Measurements from ENCODE around the gene CHPF. TPM values are rescaled to one million over a fixed set of nuclear protein-coding genes. Genes with fewer than 3 reads are reported as not detected.

CHPF gene, protein sequence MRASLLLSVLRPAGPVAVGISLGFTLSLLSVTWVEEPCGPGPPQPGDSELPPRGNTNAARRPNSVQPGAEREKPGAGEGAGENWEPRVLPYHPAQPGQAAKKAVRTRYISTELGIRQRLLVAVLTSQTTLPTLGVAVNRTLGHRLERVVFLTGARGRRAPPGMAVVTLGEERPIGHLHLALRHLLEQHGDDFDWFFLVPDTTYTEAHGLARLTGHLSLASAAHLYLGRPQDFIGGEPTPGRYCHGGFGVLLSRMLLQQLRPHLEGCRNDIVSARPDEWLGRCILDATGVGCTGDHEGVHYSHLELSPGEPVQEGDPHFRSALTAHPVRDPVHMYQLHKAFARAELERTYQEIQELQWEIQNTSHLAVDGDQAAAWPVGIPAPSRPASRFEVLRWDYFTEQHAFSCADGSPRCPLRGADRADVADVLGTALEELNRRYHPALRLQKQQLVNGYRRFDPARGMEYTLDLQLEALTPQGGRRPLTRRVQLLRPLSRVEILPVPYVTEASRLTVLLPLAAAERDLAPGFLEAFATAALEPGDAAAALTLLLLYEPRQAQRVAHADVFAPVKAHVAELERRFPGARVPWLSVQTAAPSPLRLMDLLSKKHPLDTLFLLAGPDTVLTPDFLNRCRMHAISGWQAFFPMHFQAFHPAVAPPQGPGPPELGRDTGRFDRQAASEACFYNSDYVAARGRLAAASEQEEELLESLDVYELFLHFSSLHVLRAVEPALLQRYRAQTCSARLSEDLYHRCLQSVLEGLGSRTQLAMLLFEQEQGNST
- total RNA-seq: 102 and 129 TPM in 2 replicates

DNA sequence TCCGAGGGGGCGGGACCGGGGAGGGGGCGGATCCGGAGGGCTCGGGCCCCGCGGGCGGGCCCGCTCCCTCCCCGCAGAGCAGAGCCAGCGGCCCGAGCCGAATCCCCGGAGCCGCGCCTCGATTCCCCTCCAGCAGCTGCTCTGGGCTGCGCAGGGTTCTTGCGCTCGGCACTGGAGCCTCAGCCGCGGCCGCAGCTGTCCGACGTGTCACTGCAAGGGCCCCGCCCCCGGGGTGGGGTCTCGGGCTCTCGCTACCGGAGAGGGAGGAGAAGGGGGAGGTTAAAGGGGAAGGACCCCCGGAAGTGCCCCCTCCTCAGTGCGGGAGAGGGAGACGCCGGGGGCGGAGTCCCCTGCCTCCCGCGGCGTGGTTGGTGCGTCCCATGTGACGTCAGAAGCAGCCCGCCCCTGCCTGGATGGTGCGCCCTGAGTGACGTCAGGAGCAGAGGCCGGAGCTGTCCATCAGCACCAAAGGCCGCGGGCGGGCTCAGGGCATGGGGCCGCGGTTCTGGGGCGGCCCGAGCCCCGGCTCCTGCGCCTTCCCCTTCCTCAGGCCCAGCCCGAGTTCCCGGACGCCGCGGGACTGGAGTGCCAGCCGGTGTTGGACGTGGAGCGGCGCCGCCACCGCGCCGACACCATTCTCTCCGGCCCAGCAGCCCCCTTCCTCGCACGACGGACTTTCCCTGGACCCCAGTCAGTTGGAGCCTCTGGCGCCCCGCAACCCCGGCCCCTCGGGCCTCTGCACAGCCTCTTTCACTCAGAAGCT is at the start of gene CHPF, which contains the start of gene TMEM198:
Gene CHPF, minus strand, starts transcription at position 214 of the 763 bp plus-strand sequence. CDS start 271 bp downstream, outside the sequence.
Gene TMEM198, plus strand, starts transcription at position 433 of the 763 bp plus-strand sequence. CDS start 700 bp downstream, outside the sequence.

GRCh38 chr2:219572237-219573001 is 28.8 kb upstream of the CHPF start, which contains the start of gene INHA:
Gene INHA, plus strand, starts transcription at chr2:219572310. Its CDS starts 65 bp downstream, at chr2:219572375.

DNA sequence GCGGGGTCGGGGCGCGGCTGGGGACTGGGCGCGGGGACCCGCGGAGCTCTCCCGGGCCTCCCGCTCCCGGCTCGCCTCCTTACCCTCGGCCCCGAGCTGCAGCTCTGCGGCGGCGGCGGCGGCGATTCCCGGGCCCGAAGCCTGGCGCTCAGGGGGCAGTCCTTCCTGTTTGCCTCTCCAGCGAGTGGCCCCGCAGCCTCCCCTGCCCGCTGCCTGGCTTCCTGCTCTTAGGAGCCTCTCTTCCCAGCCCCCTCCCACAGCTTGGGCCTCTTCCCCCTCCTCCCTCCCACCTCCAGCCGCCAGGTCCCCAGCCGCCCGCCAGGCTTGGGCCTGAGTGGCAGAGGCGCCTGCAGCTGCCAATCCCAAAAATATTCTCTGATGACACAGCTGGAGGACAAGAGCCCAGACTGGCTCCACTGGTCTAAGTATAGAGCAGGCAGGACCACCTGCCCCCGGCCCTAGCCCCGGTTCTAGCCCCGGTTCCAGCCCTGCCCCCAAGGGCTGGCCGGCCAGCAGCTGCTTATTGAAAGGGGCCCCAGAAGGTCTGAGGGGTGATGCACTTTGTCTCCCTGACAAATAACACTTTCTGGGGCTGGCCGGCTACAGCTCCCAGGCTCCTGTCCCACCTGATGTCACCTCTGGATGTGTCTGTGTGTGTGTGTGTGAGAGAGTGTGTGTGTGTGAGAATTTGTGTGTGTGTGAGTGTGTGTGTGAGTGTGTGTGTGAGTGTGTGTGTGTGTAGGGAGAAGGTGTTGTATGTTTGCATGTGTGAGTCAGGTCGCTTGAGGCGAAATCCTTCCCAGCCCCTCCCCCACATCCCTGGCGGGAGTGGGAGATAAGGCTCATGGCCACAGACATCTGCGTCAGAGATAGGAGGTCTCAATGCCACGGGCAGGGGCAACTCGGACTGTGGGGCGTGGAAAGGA is 28.0 kb upstream of the CHPF start, which contains the start of gene OBSL1:
Gene OBSL1, minus strand, starts transcription at position 229 of the 926 bp plus-strand sequence. CDS start 307 bp downstream, outside the sequence.

DNA sequence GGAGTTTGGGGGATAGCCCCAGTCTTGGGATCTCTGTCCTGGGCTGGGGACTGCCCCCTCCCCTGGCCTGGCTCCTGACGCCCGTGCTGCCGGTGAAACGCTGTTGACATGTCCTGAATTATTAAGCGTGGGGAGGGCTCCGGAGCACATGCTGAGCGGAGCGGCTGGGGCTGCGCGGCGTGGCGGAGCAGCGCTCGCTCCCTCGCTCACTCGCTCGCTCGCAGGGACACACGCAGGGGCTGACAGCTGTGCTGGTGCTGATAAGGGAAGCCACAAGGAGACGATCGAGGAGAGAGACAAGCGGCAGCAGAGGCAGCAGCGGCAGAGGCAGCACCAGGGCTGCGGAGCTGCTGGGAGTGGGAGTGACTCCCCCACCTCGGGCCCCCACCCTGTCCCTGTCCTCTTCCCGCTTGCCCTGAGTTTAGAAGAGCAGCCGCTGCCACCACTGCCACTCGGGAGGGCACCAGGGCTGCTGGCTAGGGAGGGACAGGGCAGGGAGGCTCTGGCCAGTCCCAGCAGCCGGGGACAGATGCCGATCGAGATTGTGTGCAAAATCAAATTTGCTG is 29.3 kb downstream of the CHPF start, which contains the start of gene ASIC4:
Gene ASIC4, plus strand, starts transcription at position 287 of the 566 bp plus-strand sequence. Its CDS starts 243 bp downstream, at position 530.

DNA sequence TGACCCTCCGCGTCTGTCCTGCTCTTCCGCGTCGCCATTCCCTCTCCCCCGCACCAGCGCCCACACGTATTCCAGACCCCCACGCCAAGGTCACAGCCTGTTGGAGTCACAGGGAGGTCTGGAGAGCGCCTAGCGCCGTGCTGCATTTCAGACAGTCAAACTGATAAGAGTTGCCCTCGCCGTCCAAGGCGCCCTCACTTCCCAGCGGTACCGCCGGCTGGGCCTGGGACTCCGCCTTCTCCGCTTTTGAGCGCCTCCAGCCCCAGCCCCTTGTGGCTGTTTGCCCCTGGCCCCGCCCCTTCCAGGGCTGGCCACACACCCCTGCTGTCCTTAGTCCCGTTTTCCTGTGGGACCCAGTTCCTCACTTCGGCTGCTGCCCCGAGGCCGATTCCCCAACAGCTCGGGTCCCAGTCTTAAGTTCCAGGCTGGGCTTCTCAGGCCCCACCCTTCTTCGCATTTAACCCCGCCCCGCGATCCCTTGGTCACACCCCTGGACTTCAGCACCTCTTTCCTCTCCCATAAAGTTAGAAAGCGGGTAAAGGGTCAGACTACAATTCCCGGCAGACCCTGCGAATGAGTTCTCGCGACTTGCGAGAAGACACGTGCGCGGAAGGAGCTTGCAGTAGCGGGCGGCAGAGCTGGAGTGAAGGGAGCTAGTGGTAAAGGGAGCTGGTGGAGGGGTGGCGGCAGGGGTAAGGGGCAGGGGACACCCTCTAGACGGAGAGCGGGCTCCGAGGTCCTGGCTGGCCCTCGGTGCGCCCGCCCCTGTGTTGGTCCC is 45.1 kb downstream of the CHPF start, which contains the start of gene GMPPA:
Gene GMPPA, plus strand, starts transcription at position 612 of the 778 bp plus-strand sequence. CDS start 1,085 bp downstream, outside the sequence.

Small RNA genes within 50 kb of the gene (small RNA-seq; reads per million reads assigned to genes)
- gene MIR3132: not detected
- not detected for gene RN7SKP213

Other genes with a start within 250 kb of the CHPF start
- gene PTPRN, start 234.4 kb downstream of the CHPF start, total RNA-seq: 0.13 and 0.43 TPM in 2 replicates
- gene RESP18, start 211.1 kb downstream of the CHPF start, total RNA-seq: not detected in 2 replicates
- 43.6 and 52.8 TPM in 2 replicates for gene DNPEP, start 155.9 kb downstream of the CHPF start, total RNA-seq
- gene DES, start 125.4 kb downstream of the CHPF start, total RNA-seq: 0.76 and 1.6 TPM in 2 replicates
- 18.6 and 28.7 TPM in 2 replicates for gene SPEG, start 109.0 kb downstream of the CHPF start, total RNA-seq
- 44.3 and 46.0 TPM in 2 replicates for gene GMPPA, start 44.9 kb downstream of the CHPF start, total RNA-seq
- gene ASIC4, start 29.3 kb downstream of the CHPF start, total RNA-seq: under 0.01 TPM in 1 of 2 replicates, not detected in the other
- 1.1 and 1.3 TPM in 2 replicates for gene TMEM198, start 219 bp upstream of the CHPF start, total RNA-seq
- 57.1 and 60.0 TPM in 2 replicates for gene OBSL1, start 27.7 kb upstream of the CHPF start, total RNA-seq
- 0.11 and 0.26 TPM in 2 replicates for gene INHA, start 28.5 kb upstream of the CHPF start, total RNA-seq
- gene STK11IP, start 54.0 kb upstream of the CHPF start, total RNA-seq: 12.1 and 12.3 TPM in 2 replicates
- 3.6 and 3.8 TPM in 2 replicates for gene SLC4A3, start 83.8 kb upstream of the CHPF start, total RNA-seq